ENCODE measurements around the gene PTPRC.

DNA sequence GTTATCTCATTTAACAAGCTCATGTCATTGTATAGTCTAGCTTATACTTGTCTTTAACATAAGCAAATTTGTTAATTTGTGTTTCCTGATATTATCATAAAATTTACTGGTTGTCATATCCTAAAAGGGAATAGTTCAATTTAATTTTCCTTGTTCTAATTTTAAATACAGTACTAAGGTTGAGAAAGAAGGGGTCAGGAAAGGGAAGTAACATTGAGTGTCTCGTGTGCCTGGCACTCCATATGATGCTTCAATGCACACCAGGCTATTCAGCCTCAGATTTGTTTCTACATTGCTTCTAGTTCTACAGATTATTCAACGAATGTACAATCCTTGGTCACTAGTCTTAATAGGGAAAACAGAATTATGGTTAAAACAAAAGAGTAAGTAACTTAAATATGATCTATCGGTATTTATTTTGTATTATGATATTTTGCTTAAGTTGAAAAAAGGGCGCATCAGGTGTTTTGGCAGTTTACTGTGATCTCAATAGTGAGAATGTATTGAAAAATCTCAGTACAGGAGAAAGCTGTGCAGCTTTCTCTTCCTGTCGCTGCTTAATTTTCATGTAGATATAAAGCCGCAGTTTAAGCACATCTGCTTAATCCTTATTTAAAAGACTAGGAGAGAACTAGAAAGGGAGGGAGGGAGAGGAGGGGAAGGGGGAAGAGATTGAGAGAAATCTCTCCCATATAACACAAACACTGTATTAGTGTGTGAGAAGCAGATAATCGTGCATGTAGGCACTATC, 13.0 kb downstream of the PTPRC start:
- TF ChIP-seq, protein P1, sequence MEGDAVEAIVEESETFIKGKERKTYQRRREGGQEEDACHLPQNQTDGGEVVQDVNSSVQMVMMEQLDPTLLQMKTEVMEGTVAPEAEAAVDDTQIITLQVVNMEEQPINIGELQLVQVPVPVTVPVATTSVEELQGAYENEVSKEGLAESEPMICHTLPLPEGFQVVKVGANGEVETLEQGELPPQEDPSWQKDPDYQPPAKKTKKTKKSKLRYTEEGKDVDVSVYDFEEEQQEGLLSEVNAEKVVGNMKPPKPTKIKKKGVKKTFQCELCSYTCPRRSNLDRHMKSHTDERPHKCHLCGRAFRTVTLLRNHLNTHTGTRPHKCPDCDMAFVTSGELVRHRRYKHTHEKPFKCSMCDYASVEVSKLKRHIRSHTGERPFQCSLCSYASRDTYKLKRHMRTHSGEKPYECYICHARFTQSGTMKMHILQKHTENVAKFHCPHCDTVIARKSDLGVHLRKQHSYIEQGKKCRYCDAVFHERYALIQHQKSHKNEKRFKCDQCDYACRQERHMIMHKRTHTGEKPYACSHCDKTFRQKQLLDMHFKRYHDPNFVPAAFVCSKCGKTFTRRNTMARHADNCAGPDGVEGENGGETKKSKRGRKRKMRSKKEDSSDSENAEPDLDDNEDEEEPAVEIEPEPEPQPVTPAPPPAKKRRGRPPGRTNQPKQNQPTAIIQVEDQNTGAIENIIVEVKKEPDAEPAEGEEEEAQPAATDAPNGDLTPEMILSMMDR (conservative IDR thresholded peaks at IDR 0.05 in 1 of 2, IDR thresholded peaks at IDR 0.05 in 1 of 2; ENCODE audit: low read depth in 1 of 2, low read length in 2 of 2): no peak
- TF ChIP-seq EZH2 (IDR thresholded peaks at IDR 0.05; ENCODE audit: low read length, missing control alignments): no peak
